Cerebellar nuclear complex (tissue), 1 donor: ENCODE data around the gene SPINK4.

ENCODE experiments used
- DNase-seq, 2 experiments: peaks; one replicate each; lab custom pipeline; 2025; lab: John Stamatoyannopoulos, UW

The SPINK4 gene

DNA sequence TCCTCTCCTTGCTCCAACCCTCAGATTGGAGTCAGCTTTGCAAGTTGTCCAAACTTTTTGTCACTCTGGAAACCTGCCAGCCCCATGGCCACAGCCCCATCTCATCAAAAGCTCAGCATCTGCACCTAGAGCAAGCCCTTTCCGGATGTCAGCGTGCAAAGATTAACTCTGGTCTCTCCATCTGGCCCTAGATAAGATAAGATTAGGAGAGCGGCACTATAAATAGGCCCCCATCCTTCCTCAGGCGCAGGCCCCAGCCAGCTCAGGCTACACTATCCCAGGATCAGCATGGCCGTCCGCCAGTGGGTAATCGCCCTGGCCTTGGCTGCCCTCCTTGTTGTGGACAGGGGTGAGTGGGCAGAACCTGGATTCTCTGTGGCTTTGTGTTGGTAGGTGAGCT, at the start of gene SPINK4:
Gene SPINK4 (plus strand): TSS at position 247 of the 400 bp plus-strand sequence. CDS start 42 bp downstream, at position 289.
- DNase-seq: no peak

- DNase-seq: no peak
Observed at GRCh38 chr9:33192493-33193255, 47.3 kb upstream of the SPINK4 start.

- no peak for DNase-seq
Observed at GRCh38 chr9:33193818-33194217, 46.1 kb upstream of the SPINK4 start.

DNA sequence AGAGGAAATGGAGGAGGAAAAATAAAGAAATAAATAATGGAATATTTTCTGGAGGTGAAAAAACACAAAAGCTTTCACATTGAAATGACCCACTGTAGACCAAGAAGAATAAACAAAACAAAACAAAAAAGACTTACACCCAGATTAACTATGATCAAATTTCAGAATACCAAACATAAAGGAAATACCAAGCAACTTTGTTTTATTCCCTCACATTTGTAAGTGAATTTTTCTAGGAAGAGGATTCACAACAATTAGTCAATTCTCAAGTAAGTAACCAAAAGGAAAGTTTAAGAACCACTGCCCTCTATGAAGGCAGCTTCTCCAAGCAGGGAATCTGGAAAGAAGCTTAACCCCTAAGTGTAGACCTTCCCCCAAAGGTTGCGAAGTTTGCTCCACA, 43.2 kb upstream of the SPINK4 start:
- no peak for DNase-seq

DNA sequence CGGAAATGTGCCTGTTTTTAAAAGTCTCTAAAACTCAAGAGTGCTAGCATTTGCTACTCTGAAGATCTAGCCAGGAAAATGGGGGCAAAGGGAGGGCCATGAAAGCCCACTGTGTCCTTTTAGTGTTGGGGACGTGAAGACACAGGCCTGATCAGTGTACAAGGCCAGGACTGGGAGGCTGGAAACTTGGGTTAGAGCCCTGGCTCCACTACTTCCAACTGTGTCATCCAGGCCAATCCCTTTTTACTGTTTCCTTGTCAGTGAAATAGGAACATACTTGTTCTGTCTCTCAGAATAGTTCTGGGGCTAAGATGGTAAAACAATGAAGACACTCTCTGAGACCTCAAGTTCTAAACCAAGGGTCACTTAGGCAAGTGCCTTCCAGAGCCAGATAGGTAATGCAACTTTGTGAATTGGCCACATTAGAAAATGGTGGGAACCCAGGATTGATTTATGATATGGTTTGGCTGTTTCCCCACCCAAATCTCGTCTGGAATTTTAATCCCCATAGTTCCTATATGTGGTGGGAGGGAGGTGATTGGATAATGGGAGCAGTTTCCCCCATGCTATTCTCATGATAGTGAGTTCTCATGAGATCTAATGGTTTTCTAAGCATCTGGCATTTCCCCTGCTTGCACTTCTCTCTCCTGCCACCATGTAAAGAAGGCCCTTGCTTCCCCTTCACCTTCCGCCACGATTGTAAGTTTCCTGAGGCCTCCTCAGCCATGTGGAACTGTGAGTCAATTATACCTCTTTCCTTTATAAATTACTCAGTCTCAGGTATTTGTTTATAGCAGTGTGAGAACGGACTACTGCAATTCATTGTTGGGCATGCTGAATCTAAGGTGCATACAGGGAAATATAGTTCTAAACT, 42.5 kb upstream of the SPINK4 start:
- DNase-seq: no peak

DNA sequence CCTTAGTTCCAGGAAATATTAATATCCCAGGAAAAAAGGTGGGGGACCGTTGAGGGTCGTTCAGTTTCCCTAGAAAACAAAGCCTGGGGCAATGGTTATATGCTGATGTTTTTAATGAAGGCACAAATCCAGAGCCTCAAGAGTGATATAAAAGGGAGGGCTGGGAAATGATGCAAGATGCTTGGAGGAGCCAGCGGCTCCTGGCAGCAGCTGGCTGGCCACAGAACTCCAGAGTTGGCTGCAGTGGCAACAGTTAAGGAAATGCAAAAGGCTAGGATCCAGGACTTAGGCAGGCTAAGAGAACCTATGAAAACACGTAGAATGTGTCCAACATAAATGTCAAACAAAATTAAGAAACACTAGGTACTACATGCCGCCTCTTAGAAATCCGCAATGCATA, 41.8 kb upstream of the SPINK4 start:
- DNase-seq: no peak

DNA sequence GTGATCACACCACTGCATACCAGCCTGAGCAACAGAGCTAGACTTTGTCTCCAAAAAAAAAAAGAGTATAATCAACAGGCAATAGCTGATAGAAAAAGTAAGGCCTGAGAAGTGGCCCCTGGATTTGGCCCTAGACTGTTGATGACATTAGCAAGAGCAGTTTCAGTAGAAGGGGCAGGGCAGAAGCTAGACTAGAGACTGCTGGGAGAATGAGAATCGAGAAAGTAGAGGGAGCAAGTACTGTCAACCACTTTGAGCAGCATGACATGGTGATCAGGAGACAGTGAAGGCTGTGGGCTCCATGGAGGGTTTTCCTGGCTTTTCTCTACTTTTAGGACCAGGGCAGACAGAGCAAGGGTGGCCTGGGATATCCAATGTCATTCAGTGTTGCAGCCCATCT, 37.9 kb upstream of the SPINK4 start:
- DNase-seq: no peak

DNA sequence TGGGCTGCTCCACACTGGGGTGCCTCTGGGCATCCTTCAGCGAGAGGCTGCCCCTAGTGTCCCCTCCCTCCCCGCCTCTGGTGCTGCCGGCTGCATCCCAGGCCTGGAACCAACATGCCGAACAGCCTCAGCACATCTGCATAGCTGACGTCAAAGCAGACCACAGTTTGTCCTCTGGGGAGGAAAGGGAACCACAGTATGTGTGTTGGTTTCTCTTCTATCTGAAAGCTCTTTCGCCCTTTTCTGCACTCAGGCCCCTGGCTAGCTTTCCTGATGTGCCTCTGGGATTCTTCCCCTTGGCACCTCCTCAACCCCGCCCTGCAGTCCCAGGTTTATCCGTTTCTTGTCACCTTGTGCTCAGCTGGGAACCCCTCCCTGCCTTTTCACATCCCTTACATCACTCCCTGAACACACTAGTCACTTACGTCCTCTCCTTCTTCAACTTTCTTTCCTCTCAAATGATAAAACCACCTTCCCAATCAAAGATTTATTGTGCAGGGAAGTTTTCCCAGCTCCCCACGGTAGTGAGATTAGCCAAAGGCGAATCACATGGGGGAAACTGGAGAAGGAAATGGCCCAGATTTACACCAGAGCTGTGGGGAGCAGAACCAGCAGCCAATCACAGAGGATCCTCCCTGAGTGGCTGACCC, 37.3 kb upstream of the SPINK4 start:
- DNase-seq: no peak

- no peak for DNase-seq
Observed at GRCh38 chr9:33209394-33209793, 30.6 kb upstream of the SPINK4 start.

DNA sequence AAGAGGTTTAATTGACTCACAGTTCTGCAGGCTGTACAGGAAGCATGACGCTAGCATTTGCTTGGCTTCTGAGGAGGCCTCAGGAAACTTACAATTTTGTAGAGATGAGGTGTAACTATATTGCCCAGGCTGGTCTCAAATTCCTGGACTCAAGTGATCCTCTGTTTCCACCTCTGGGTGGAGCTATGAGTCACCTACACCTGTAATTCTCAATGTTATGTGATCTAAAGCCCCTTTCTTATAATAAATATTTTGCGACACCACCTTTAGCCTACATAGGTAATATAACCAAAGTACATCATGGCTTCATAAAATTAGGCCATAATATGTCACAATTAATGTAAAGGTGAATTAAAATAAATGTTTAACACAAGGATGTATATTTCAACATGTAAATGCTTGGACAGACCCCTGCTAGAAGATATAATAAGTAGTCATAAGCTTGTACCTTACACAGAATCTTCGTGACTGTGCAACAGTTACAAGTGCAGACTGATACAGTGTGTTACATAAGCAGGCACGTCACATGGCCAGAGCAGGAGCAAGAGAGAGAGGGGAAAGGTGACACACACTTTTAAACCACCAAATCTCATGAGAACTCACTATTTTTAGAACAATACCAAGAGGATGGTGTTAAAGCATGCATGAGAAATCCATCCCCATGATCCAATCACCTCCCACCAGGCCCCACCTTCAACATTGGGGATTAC, 29.8 kb upstream of the SPINK4 start:
- no peak for DNase-seq

GRCh38 chr9:33211695-33212393, 28.1 kb upstream of the SPINK4 start:
- no peak for DNase-seq

DNA sequence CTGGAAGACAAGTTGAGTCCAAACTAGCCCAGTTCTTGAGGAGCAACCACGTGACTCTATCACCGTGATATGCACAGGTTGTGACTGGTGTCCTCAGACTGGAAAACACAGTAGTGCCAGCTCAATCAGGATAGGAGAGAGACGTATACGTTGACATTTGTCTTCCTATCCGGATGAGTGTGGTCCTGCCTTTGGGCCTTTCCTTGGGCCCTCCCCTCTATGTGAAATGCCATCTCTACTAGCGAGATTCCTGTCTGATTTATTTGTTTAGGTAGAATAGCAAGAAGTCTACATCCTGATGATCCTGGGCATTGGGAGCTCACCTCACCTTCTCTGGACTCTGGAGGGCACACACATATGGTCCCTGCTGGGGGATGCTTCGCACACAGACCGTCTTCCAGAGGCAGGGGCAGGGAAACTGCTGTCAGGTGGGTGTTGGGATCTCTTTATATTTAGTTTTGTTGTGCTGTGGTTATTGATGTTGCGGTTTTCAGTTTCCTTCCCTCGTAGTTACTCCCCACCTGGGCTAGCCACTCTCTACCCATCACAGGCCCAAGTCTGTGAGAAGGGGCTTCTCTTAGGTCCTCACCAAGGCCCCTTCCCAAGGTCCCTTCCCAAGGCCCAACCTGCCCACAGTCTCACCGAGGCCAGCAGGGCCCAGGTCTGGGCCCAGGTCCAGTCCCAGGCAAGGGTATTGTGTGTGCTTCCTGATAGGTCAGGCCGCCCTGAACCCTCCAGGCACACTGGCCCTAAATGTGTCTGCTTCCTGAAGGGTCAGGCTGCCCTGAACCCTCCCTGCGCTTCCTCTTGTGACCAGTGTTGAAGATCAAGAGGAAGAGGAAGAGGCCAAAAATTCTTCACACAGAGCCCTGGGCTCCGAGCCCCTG, 19.0 kb upstream of the SPINK4 start:
- DNase-seq: no peak

- no peak for DNase-seq
Observed at GRCh38 chr9:33221568-33221884, 18.4 kb upstream of the SPINK4 start.

DNA sequence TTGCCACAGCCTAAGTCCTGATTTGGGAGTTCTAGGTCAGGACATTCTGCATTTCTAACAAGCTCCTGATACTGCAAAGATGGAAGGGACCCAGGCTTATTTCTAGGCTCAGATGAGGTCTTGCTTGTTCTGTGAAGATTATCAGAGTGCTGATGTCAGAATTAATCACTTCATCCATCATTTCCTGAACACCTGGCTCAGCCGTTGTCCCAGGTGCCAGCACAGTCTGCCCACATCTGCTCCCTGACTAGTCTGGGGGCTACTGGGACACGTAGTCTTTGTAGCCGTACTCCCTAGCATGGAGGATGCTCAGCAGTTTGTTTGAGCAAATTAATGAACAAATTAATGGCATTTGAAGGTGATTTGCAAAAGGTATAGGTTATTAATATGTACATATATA, 17.9 kb upstream of the SPINK4 start:
- DNase-seq: no peak

DNA sequence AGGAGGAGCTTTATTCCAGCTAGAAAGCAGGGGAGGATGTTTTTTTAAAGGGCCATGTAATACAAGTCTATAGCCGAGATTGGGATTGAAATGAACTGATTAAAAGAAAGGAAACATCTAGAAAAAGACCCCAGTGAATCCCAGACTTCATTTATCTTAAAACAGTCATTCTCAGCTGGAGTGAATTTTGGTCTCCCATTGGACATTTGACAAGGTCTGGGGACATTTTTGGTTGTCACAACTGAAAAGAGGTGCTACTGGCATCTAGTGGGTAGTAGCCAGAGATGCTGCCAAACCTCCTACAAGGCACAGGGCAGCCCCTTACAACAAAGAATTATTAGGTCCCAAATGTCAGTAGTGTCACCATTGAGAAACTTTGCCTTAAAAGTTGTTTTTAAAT, 16.3 kb upstream of the SPINK4 start:
- no peak for DNase-seq

- peak in 1 of 2 experiments; percentile 20 for DNase-seq
Observed at GRCh38 chr9:33225319-33226147, 14.4 kb upstream of the SPINK4 start.

DNA sequence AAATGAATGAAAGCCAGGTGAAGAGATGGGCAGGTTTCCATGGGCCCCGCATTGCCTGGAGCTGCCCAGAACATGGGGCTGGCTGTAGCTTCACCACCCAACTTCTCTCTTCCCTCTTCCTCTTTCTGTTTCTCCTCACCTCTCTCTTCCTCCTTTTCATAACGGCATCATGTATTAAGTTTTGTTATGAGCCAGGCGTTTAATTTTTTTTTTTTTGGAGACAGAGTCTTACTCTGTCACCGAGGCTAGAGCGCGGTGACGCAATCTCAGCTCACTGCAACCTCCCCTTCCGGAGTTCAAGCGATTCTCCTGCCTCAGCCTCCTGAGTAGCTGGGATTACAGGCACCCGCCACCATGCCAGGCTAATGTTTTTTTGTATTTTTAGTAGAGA, 13.0 kb upstream of the SPINK4 start:
- DNase-seq: no peak

- DNase-seq: no peak
Observed at GRCh38 chr9:33227741-33228140, 12.2 kb upstream of the SPINK4 start.

DNA sequence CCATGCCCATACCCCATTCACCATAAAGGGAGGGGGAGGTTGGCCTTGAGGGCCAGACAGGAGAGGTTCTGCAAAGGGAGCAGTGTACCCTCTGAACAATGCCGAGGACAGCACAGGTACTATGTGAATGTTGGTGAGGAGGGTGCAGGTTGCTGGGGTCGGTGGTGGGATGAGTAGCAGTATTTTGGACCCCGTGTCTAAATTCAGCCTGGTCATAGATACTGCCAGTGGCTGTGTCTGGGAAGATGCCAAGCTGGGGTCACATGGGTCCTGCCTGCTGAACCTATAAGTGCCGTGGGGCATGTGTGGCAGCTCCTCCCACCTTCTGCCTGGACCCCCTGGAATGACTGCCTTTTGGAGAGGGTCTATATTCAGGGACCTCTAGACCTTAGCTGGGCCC, 11.4 kb upstream of the SPINK4 start:
- DNase-seq: no peak
